Stimulated activated CD8-positive, alpha-beta memory T cell treated with anti-CD3 and anti-CD28 coated beads, Interleukin-4, amount 100 ng/mL, for 1 hour (primary cell): ENCODE data around the gene PTPRG.
"Not testable (repeated sequence)": the region's sequence is repeated elsewhere in the genome, so short reads cannot be mapped to it uniquely, and the experiment has no call there.

Source experiments
- DNase-seq, 2 donors: peaks; one replicate each; pipeline ENCODE4 v3.0.0-alpha.2; 2020; ENCODE audit warnings: low read depth in 2 of 2, low spot score in 1 of 2

The PTPRG gene

DNA sequence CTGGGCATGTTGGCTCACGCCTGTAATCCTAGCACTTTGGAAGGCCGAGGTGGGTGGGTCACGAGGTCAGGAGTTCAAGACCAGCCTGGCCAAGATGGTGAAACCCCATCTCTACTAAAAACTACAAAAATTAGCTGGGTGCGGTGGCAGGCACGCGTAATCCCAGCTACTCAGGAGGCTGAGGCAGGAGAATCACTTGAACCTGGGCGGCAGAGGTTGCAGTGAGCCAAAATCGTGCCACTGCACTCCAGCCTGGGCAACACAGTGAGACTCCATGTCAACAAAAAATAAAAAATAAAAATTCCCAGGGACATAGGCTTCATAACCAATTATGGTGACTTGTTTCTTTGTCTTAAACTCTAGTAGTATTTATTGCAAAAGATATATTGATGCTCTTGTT is 155.3 kb downstream of the PTPRG start:
- DNase-seq, result not testable (repeated sequence)

GRCh38 chr3:61718565-61718964 is 157.2 kb downstream of the PTPRG start:
- DNase-seq, result no peak

GRCh38 chr3:61719278-61719977 is 158.1 kb downstream of the PTPRG start:
- no peak for DNase-seq

- no peak for DNase-seq
These were observed 161.7 kb downstream of the PTPRG start for GRCh38 chr3:61723038-61723437.

DNA sequence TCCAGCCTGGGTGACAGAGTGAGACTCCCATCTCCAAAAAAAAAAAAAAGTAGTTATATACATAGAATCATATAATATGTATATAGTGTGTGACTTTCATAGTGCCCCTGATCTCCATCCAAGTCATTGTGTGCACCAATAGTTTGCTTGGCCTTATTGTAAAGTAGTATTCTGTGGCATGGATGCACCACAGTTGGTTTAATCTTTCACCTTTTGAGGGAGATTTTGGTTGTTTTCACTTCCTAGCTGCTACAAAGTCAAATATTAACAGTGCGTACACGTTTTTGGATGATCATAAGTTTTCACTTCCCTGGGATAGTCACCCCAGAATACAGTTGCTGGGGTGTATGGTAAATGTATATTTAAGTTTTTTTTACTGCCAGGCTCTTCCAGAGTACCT is 162.8 kb downstream of the PTPRG start:
- no peak for DNase-seq

DNA sequence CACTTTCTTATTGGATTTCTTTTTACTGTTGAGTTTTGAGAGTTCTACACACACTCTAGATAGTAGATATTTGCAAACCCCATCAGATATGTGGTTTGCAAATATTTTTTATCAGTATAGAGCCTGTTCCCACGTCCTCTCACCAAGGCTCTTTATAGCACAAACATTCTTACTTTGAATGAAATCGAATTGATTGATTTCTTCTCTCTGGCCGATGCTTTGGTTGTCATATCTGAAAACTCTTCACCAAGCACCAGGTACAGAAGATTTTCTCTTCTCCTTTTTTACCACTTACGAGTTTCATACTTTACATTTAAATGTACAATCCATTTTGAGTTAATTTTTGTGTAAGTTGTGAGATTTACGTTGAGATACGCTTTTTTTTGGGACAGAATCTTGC is 163.4 kb downstream of the PTPRG start:
- DNase-seq, result no peak

DNA sequence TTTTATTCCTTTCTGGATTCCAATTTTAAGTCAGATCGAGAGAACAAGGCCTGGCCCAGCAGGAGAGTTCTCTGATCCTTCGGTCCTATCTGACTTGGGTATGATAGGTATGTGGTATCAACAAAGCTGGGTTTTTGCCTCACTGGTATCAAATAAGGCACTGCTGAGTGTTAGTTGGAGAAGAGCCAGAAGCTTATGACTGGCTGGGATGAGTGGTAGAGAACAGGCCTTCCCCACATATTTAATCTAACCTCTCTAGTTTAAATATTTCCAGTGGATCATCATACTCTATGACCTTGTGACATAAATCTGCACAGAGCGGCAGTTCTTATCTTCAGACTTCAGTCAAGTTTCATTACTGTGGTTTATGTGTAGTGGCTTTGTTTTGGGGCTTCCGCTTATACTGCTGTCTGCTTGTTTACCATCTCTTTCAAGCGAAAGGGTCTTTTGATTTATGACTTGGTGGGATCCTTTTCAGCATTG is 164.5 kb downstream of the PTPRG start:
- DNase-seq, result no peak

DNA sequence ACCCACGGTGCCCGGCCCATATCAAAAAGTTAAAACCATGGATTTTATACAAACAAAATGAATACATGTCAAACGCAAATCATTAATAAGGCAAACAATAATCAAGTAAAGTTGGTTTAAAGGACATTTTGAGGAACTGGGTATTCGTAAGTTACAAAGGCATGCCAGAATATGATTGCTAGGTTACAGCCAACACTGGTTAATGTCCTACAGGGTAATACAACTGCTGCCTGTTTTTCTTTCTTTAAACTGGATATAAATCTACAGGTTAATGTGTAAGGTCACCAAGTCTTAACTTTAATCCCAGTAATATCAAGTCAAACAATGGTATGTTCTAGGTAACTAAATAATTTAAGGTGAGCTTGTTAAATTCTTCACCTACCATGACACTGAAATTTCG is 166.1 kb downstream of the PTPRG start:
- no peak for DNase-seq

DNA sequence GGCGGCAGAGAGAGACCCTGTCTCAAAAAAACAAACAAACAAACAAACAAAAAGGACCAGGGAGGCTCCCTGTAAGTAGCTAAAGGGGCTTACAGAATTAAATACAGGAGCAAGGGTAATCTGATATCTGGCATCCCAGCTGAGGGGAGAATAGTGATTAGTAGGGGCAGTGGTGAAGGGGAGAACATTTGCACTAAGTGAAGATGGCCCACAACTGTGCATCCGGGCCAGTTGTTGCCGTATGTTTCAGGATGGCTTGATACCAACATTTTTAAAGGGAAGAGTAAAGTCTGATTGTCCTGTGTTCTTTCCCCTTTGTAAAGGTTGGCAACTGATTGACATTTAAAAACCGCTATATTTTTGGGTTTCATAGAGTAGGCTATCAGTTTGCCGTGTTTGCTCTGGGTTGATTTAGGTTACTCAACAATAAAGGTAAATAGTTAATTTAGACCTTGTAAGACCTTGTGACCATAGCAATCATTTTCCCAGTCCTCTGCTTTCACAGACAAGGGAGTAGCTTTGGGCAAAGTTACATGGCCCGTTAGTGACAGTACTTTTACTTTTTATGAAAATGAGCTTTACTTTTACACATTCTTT is 167.8 kb downstream of the PTPRG start:
- DNase-seq, result no peak

DNA sequence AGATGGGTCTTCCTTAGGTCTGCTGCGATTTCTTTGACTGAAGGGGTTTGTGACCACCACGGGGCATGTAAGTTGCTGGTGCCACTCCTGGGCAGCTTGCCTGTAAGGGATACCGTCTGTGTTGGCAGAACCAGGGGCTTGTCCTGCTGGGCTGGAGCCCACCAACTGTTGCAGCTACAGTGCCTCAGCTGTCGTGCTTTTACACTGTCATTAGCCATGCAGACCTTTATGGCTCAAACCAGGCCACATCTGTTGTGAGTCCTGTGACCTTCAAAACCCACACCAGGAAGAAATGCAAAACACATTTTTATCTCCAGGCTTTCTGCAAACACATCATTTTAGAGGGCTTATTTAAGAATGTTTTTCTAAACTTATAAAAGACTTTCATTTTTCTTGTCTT is 168.7 kb downstream of the PTPRG start:
- DNase-seq, result no peak

DNA sequence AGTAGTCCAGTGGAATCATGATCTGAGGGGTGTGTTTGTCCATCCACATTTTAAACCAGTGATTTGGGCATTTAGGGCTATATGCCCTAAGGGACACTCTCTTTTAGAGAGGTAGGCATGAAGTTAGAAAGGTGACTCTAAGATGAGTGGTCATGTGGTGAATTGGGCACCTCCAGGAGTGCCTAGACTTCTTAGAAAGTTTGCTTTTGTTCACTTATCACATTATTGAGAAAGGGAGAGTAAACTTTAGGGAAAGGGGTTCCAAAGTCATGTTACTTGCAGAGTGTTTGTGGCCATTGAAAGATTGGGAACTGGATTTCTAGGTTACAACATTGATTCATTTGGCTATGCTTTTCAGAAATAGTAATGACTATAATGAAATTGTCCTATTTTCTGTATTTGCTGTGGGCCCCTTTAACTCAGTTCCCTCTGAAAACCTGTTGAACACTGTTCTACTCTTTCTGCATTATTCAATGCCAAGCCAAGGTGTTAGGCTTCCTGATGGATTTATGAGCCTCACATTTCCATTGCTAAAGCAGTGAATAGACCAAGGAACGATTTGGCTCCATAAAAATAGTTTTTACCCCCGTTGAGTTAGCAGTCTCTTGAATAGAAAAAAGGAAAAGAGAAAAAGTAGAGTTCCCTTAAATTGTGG is 169.3 kb downstream of the PTPRG start:
- no peak for DNase-seq

DNA sequence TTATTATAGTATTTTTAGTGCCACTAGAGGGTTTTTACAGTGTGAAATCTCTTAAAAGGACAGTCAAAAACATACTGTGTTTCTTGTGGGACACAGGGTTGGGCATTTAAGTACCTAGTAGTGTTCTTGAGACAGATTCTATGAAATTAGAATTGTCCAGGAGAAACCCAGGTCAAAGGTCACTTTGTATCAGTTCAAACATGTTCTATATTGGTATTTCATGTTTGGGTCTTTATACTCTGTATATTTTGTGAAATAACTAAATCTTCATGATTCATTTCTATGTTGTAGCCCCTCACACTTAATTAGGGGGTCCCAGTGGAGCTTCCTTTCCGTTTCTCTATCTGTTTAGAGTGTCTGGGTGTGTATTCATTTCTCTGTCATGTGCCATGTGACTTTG is 171.6 kb downstream of the PTPRG start:
- DNase-seq, result no peak

DNA sequence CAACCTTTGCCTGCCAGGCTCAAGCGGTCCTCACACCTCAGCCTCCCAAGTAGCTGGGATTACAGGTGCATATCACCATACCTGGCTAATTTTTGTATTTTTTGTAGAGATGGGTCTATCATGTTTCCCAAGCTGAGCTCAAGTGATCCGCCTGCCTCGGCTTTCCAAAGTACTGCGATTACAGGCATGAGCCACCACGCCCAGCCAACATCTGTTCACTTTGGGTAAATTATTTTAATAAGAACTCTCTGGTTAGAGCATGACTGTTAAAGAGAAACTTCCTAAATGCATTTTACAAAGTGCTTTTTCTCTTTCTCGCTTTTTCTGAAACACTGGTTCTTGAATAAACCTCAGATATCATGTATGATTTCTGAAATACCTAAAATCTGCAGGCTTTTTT is 172.5 kb downstream of the PTPRG start:
- no peak for DNase-seq

DNA sequence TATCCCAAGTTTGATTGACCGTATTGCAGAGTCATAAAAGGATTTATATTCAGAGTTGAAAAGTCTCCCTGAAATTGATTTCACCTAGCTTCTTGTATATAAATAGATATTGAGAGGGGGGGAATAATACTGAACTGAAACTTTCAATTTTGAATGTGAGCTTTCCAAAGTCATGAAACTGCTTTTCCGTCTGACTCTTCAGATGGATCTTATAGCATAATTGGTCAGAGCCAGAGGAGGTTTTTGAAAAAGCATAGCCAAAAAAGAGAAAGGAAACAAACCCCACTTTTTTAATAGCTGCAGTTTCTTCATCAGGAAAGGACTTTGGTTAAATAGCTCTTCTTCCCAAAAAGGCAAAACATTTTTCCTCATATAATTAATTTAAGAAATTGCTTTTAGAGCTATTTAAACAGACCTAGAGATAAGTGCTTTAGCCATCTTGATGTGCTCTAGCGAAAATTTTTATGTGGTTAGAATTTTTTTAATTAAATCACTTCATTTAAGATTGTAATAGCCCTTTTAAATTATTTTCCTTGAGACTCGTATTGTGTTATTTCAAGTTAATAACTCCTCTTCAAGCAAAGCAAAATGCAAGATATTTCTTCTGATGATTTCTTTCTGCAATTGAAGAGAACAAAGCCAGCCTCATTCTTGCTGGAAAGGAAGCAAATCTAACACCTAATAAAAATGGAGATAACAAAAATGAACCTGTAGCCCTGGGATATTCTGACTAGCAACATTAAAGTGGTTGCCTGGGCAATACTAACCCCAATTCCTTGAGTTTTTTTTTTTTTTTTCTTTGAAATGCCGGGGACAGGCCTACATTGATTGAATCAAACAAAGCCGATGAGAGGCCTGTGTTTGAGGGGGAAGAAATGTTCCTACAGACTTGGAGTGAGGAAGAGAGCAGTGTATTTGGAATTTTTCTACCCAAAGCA is 173.6 kb downstream of the PTPRG start:
- no peak for DNase-seq

GRCh38 chr3:61736506-61736905 is 175.1 kb downstream of the PTPRG start:
- DNase-seq, result no peak

- no peak for DNase-seq
These were observed 178.3 kb downstream of the PTPRG start for GRCh38 chr3:61739640-61740039.

GRCh38 chr3:61740494-61740893 is 179.1 kb downstream of the PTPRG start:
- DNase-seq, result no peak

- DNase-seq, result no peak
These were observed 180.2 kb downstream of the PTPRG start for GRCh38 chr3:61741551-61741950.

DNA sequence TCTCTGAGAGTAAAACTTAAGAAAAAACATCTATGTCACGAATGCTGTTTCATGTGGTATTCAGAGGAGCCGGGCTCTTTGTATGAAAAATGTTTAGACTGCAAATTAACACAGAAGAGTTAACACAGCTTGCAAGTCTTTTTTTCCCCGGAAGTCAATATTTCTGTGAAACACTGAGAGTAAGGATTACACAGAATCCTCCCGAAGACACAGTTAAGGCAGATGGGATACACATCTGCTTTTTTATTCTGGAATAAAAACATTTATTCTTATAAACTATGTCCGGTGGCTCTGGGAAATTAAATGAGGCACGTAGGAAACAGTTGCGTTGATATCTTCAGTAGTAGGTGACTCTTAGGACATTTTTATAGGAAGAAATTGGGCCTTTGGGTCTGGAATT is 180.6 kb downstream of the PTPRG start:
- DNase-seq, result no peak

DNA sequence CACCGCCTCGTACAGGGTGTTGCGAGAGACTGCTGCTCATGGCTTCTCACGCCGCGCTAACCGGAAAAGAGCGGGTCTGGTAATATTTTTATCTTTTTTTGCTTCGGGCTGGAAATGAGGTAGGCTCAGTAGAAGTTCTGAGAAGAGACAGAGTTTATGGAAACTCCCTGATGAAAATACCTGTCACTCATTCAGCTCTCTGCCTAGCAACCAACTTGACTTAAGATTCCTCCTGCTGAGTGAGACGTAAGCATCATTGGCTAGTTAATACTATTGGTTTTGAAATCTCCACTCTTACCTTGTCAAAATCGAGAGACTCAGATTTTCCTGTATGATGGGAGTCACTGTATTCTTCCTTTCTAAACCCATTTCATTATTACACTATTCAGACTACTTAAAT is 181.7 kb downstream of the PTPRG start:
- DNase-seq, result no peak

DNA sequence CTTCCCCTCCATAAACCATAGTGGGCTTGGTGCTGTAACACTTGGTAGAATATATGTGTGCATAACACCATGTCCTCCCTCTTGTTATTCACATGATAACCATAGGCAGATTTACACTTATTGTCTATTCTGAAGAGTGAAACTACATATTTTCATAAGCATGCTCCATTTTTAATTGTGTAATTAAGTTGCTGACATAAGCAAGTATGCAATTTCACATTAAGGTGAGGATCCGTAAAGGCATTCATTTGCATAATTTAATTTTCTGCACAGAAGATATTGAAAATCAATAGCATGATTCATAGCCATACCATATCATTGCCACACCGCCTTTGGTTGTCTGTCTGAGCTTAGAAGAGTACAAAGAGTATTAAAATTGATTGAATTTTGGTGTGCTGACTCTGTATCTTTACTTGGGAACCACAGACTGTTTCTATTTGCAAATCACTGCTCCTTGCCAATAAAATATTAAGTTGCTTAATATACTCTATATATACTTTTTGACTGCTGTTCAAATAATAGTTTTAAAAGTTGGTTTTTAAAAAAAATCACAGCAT is 182.4 kb downstream of the PTPRG start:
- no peak for DNase-seq
